Esophagus muscularis mucosa (tissue), 4 donors: ENCODE data around the gene KIAA1210. TPM values are rescaled to one million over a fixed set of nuclear protein-coding genes. Genes with fewer than 3 reads are reported as not detected.

Experiments
- DNase-seq: peaks from one replicate; pipeline ENCODE4 v3.0.0-alpha.2; 2017; ENCODE audit errors: extremely low spot score
- H3K27ac ChIP-seq, 4 donors: fragments of 200-600 bp; sonication (generic); replicated peaks in 1 of 4; 1 replicate in 3 of 4; 2 replicates in 1 of 4; pipeline ENCODE4 v1.5.1; 2016 to 2019; ENCODE audit warnings: mild to moderate bottlenecking in 1 of 4
- H3K27me3 ChIP-seq, 4 donors: fragments of 200-600 bp; sonication (generic); one replicate each; pipeline versions ENCODE4 v1.5.1 to v1.6.0; 2016 to 2019
- H3K36me3 ChIP-seq, 4 donors: fragments of 200-600 bp; sonication (generic); one replicate each; pipeline ENCODE4 v1.5.1; 2016 to 2019
- H3K4me1 ChIP-seq, 4 donors: fragments of 200-600 bp; sonication (generic); one replicate each; pipeline ENCODE4 v1.5.1; 2016 to 2019
- H3K4me3 ChIP-seq, 4 donors: fragments of 200-600 bp; sonication (generic); 1 replicate in 2 of 4; 2 replicates in 2 of 4; pipeline ENCODE4 v1.5.1; 2016 to 2019; ENCODE audit warnings: mild to moderate bottlenecking in 4 of 4, moderate library complexity in 1 of 4
- H3K9me3 ChIP-seq, 4 donors: fragments of 200-600 bp; sonication (generic); 1 replicate in 3 of 4; 2 replicates in 1 of 4; pipeline ENCODE4 v1.5.1; 2016 to 2019
- EP300 ChIP-seq: sonication (generic); formaldehyde crosslinking; IDR thresholded peaks from one replicate; pipeline ENCODE4 v1.6.1; 2017; ENCODE audit warnings: antibody characterized with exemption
- POLR2A ChIP-seq: fragments of 450-650 bp; IDR thresholded peaks from one replicate; pipeline ENCODE4 v1.6.1; 2017; ENCODE audit warnings: antibody characterized with exemption, moderate library complexity, mild to moderate bottlenecking, low read depth
- POLR2AphosphoS5 ChIP-seq, 2 donors: sonication (generic); formaldehyde crosslinking; IDR thresholded peaks; one replicate each; pipeline ENCODE4 v1.6.1; 2017; ENCODE audit warnings: antibody characterized with exemption in 2 of 2
- WGBS: methylation state at CpG from one replicate; pipeline ENCODE4 v1.1.5; 2018; 5-methylcytosine and 5-hydroxymethylcytosine counted together
- intact Hi-C: fragments of 100-400 bp; cut with DNase I; formaldehyde crosslinking; loops from one replicate; pipeline ENCODE4 v1.15.1; 2023
- total RNA-seq, 4 donors: library from RNA; depleted of rRNA; stranded (reverse); fragments of >200 nt; gene quantifications; one replicate each; pipeline versions ENCODE4 v1.1.0 to v1.2.1, GENCODE V29; 2016
- TF ChIP-seq, protein P1 (sequence below), 3 experiments: fragments of 200-600 bp in 2 of 3; fragments of 450-650 bp in 1 of 3; sonication (generic) in 2 of 3; IDR thresholded peaks; one replicate each; pipeline ENCODE4 v1.5.1; 2017 to 2019; ENCODE audit warnings: antibody characterized with exemption in 3 of 3, mild to moderate bottlenecking in 2 of 3, moderate library complexity in 1 of 3

KIAA1210 gene
- total RNA-seq, 4 donors from 2014 or later: not detected

DNA sequence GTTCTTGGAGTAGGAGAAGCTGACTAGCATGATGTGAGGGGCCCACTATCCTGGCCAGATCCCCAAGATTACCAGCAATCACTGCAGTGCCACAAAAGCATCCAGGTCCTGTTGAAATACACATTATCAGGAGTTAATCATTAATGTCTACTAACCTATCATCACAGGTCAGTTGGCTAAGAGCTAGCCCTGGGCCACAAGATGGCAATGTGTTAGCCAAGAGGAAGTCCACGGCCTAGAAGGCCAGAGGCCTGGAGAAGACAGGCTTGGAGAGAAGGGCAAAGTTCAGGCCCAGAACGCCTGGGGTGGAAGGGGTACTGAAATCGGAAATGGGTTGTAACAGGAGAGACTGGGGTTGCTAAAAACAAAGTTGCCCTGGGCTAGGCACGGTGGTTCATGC is 19.9 kb upstream of the KIAA1210 start:
- Histone ChIP-seq H3K27me3 (no peaks in the 10 kb centered on the region), H3K27ac (no peak overlapping the region), H3K4me1 (no peaks in the 10 kb centered on the region), H3K9me3 (no peaks in the 10 kb centered on the region), H3K4me3 (no peak overlapping the region), H3K36me3 (no peaks in the 10 kb centered on the region)
- 73% methylated on average over 4 of the region's 4 CpGs for whole genome bisulfite sequencing
- DNase-seq: no peak
- intact Hi-C loops: no loop called here
- TF ChIP-seq POLR2A: no peak
- TF ChIP-seq EP300: no peak
- TF ChIP-seq POLR2AphosphoS5 (IDR thresholded peaks at IDR 0.05): no peak
- TF ChIP-seq, protein P1, sequence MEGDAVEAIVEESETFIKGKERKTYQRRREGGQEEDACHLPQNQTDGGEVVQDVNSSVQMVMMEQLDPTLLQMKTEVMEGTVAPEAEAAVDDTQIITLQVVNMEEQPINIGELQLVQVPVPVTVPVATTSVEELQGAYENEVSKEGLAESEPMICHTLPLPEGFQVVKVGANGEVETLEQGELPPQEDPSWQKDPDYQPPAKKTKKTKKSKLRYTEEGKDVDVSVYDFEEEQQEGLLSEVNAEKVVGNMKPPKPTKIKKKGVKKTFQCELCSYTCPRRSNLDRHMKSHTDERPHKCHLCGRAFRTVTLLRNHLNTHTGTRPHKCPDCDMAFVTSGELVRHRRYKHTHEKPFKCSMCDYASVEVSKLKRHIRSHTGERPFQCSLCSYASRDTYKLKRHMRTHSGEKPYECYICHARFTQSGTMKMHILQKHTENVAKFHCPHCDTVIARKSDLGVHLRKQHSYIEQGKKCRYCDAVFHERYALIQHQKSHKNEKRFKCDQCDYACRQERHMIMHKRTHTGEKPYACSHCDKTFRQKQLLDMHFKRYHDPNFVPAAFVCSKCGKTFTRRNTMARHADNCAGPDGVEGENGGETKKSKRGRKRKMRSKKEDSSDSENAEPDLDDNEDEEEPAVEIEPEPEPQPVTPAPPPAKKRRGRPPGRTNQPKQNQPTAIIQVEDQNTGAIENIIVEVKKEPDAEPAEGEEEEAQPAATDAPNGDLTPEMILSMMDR (IDR thresholded peaks at IDR 0.05): no peak

DNA sequence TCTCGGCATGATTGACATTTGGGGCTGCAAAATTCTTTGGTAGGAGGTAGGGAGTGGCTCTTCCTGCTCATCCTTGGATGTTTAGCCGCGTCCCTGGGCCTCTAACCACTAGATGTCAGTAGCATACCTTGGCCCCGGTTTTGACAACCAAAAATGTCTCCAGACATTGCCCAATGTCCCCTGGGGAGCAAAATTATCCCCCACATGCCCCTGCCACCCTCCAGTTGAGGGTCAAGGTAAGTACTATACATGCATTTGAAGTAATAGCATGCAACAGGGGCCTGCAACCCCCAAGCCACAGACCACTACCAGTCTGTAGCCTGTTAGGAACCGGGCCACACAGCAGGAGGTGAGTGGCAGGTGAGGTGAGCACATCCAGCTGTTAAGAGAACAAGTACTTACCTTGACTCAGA is 17.6 kb upstream of the KIAA1210 start:
- intact Hi-C loops: no loop called here
- Histone ChIP-seq H3K4me3 (no peak overlapping the region), H3K27me3 (no peaks in the 10 kb centered on the region), H3K4me1 (no peaks in the 10 kb centered on the region), H3K36me3 (no peaks in the 10 kb centered on the region), H3K9me3 (no peaks in the 10 kb centered on the region), H3K27ac (no peak overlapping the region)
- DNase-seq: no peak
- TF ChIP-seq EP300: no peak
- TF ChIP-seq, protein P1 (IDR thresholded peaks at IDR 0.05): peak in 1 of 3 experiments; percentile 28
- 44% methylated on average over 5 of the region's 5 CpGs for WGBS

DNA sequence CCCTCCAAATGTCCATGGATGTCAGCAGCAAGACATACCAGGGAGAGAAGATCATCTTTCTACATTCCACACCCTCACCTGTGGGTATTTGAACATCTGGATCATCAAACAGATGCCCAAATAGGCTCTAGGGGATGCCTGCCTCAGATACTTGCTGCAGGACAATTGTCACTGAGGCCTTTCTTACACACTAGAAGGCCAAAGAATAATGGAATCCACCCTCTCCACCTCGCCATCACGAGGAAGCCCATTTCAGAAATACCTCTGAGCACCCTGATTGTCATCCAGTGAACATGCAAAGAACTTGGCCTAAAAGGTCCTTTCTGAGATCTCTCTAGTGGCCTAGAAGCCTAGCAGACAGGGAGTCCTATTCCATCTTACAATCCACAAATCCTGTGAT is 6.9 kb upstream of the KIAA1210 start:
- no peaks in the 10 kb centered on the region for H3K4me1 ChIP-seq

DNA sequence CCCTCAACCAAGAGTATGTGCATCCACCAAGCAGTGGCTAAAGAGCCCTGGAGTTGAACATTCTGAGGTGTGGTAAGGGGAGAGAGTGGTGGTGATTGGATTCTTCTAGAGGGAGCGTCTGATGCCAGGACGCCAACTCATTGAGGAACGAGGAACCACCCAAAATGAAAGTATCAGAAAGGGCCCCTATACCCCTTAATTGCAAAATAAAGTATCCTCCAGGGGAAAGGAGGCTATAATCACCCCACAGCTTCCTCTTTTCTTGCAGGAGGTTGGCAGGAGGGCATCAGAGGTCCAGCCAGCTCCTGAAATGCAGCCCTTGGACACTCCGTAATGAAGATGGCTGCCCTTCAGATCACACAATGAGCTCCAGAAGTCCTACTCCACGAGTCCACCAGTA is 5.3 kb upstream of the KIAA1210 start:
- no peak overlapping the region for H3K4me3 ChIP-seq
- H3K27ac ChIP-seq: no peak overlapping the region
- intact Hi-C loops: no loop called here

More for the DNA sequence above, 6.9 kb upstream of the KIAA1210 start:
- H3K9me3 ChIP-seq: no peaks in the 10 kb centered on the region
- no peak overlapping the region for H3K4me3 ChIP-seq
- H3K36me3 ChIP-seq: no peaks in the 10 kb centered on the region
- H3K27me3 ChIP-seq: no peaks in the 10 kb centered on the region
- WGBS: 83% methylated on average over 2 of the region's 2 CpGs
- DNase-seq: no peak
- intact Hi-C loops: no loop called here
- H3K27ac ChIP-seq: no peak overlapping the region
- TF ChIP-seq EP300 (no peak), POLR2AphosphoS5 (IDR thresholded peaks at IDR 0.05) (no peak), POLR2A (no peak)
- TF ChIP-seq, protein P1 (IDR thresholded peaks at IDR 0.05): no peak

DNA sequence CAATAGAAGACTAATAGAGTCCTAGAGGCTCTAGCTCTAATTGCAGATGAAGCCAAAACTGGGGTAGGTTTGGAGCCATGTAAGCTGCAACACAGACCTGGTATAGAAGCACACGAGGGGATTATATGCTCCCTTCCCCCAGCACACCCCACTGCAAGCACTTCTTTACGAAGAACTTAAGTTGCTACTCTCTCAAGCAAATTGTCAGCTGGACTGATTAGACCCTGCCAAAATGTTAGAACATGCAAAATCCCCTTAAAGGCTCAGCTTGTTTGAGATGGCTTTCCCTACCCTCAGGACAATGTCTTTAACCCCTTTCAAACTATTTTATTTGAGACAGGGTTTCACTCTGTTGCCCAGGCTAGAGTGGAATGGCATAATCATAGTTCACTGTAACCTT is 4.7 kb upstream of the KIAA1210 start:
- no peak for DNase-seq
- Histone ChIP-seq H3K4me3 (no peak overlapping the region), H3K9me3 (no peaks in the 10 kb centered on the region), H3K27ac (no peak overlapping the region), H3K36me3 (no peaks in the 10 kb centered on the region), H3K4me1 (no peaks in the 10 kb centered on the region), H3K27me3 (no peaks in the 10 kb centered on the region)
- WGBS: 58% methylated on average over 2 of the region's 2 CpGs
- intact Hi-C loops: no loop called here
- TF ChIP-seq POLR2A (no peak), POLR2AphosphoS5 (IDR thresholded peaks at IDR 0.05) (no peak), EP300 (no peak)
- TF ChIP-seq, protein P1 (IDR thresholded peaks at IDR 0.05): no peak

More for the DNA sequence above, 5.3 kb upstream of the KIAA1210 start:
- Histone ChIP-seq H3K27me3 (no peaks in the 10 kb centered on the region), H3K9me3 (no peaks in the 10 kb centered on the region), H3K4me1 (no peaks in the 10 kb centered on the region), H3K36me3 (no peaks in the 10 kb centered on the region)
- 63% methylated on average over 5 of the region's 5 CpGs for WGBS
- no peak for TF ChIP-seq POLR2A
- DNase-seq: no peak
